Epidermal melanocyte (primary cell): ENCODE measurements around the gene UGT1A9.
"Not testable (repeated sequence)": the region's sequence is repeated elsewhere in the genome, so short reads cannot be mapped to it uniquely, and the experiment has no call there.

Source experiments
- DNase-seq: peaks from one replicate; pipeline ENCODE4 v3.0.0; 2011; ENCODE audit warnings: low spot score; ENCODE audit not compliant: insufficient read length

The UGT1A9 gene

GRCh38 chr2:233680361-233681045, 8.8 kb downstream of the UGT1A9 start:
- DNase-seq: no peak

- no peak for DNase-seq
Measured at GRCh38 chr2:233681521-233682099, 9.9 kb downstream of the UGT1A9 start, which contains the start of gene UGT1A7. TSS of gene UGT1A7 (plus strand) at chr2:233681901. CDS start at chr2:233681938, 37 bp downstream.

DNA sequence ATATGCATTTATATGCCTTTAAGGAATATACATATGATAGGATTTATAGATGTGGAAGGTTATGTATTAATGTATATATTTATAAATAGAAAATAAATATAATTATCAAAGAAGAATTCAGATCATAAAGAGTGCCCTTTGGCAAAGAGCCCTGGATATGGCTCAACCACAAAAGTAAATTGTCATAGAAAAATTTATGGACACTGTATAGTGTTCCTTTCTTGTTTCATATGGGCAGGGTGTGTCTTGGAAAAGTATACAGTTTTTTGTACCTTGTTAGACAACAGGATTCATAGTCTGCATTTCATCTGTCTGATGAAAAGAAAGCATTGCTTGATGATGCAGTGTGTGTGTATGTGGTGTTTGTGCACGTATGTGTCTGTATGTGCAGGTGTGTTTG, 12.9 kb downstream of the UGT1A9 start:
- DNase-seq: no peak

- no peak for DNase-seq
Measured at GRCh38 chr2:233686928-233687327, 15.2 kb downstream of the UGT1A9 start.

- DNase-seq: no peak
Measured at GRCh38 chr2:233688341-233688740, 16.6 kb downstream of the UGT1A9 start.

DNA sequence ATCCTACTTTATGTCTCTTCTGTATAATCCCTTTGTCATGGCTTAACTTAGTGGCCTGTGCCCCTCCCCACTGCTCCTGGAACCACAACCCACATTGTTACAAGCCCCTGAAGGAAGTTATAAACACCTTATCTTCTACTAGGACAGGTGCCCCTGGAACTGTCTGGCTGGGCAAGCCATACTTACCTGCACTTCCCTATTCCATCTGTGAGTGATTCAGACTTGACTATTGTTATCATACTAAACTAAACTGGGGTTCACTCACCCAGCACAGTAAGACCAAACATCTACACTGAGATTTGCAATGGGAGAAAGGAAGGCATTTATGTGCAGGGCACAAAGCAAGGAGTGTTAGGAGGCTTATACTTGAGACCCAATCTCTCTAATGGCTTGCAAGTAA, 17.3 kb downstream of the UGT1A9 start:
- no peak for DNase-seq

DNA sequence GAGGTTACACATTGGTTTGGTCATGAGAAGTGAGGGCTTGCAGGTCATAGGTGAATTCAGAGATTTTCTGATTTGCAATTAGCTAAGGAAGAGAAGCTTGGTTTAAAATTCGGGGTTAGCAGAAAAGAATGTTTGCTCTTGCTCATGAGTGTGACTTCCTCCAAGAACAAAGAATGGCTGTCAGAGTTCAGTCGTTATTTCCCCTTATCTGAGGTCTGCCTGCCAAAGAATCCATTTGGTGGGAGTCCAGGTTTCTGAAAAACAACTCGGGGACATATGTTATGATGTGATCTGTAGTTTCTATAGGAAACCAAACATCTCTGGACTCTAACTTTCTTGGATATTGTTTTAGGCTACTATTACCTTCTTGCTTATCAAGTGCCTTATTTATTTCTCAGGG, 17.8 kb downstream of the UGT1A9 start:
- DNase-seq: no peak

- DNase-seq: no peak
Measured at GRCh38 chr2:233690444-233690843, 18.7 kb downstream of the UGT1A9 start.

DNA sequence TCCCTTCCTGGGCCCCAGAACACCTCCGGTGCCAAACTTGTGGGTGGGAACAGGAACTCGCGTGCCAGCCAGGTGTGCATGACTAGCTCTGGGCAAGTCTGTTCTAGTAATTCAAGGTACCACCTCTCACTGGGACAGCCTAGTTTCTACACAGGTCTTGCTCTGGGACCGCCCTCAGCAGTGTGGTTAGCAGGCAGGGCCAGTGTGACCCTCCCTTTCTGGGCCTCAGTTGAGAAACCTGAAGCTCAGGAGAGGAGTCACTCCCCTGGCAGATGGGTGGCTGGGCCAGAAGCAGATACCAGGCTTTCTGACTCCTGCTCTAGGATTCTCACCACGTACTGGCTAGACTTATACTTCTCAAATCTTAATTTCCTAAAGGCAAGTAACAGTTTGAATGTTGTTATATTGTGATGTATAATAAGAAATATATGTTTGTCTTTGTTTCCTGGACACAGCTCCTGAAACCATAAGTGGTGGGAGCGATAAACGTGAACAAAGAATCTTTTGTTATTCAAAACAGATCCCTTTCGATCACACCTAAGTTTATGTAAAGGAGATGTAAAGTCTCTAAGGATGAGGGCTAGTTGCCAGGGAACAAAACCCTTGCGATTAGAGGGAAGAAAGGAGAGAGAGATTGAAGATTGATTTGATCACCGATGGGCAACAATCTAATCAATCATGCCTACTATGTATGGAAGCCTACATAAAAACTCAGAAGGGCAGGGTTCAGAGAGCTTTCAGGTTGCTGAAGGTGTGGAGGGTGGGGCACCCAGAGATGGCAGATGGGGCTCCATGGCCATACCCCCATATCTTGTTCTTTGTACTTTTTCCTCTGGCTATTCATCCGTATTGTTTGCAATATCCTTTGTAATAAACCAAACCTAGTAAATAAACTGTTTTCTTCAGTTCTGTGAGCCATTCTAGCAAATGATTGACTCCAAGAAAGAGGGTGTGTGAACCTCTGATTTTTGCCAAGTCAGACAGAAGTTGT, 20.0 kb downstream of the UGT1A9 start:
- DNase-seq: no peak

GRCh38 chr2:233692648-233693047, 20.9 kb downstream of the UGT1A9 start, which contains the start of gene UGT1A6:
TSS of gene UGT1A6 (plus strand) at chr2:233692890. CDS start at chr2:233693005, 115 bp downstream.
- DNase-seq: no peak

- DNase-seq: no peak
Measured at GRCh38 chr2:233693963-233694362, 22.3 kb downstream of the UGT1A9 start.

DNA sequence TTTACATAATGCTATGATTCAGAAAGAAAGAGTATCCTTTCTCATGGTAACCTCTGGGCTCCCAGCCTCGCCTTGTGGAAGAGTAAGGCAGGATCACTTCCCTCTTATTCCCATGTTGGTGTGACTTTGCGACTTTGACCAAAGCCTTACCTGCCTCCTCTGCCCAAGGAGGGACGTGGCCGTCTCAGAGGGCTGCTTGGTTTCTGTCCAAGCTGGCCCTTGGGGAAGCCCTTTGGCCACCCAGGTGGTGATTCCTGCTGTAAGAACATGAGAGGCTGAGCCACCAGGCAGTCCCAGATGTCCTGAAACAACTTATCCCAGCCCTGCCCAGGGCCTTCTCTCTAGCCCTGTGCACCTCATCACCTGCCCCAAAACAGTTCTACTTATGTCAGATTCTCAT, 27.0 kb downstream of the UGT1A9 start:
- DNase-seq: no peak

GRCh38 chr2:233699424-233700027, 27.8 kb downstream of the UGT1A9 start:
- DNase-seq: no peak

DNA sequence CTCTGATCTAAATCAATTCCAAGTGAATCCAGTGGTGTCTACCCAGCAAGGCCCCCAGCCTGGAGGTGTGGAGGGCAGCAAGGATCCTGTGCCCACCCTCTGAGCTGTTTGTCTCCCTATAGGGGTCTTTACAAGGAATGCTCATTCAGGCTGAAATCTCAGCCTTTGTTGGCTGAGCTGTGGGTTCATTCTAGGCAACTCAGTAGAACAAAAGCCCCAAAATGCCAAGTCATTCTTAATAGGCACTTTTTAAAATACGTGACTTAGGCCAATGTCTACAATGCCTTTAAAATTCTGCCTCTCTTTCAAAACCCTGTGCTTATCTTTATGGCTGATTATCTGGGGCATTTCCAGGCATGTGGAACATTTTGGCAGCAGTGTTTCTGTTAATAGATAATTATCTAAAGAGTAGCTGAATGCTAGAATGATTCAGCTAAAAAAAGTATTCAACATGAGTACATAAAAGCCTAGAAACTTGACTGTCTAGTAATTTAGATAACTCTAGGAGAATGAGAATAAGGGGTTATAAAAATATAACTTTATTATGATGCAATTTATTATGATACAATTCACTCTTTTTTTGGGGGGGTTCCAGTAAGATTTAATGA, 28.4 kb downstream of the UGT1A9 start:
- no peak for DNase-seq

GRCh38 chr2:233700842-233701241, 29.1 kb downstream of the UGT1A9 start:
- not testable (repeated sequence) for DNase-seq

- no peak for DNase-seq
Measured at GRCh38 chr2:233702238-233702637, 30.5 kb downstream of the UGT1A9 start.

GRCh38 chr2:233705911-233706506, 34.3 kb downstream of the UGT1A9 start:
- no peak for DNase-seq

DNA sequence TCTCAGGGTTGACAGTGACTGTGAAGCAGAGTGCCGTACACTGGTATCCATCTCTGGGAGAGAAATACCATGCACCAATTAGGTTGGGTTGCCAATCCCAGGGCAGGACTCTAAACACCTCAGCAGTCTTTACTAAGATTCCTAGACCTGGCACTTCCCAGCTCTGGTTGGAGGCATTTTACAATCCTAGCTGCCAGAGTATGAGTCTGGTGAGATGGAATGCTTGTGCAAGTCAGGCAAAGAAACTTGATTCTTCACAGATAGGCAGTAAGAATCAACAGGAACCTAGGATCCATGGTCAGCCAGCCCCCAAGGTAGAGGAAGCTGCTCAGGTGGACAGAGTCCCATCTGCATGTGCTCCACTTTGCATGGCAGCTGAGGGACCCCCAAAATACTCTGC, 35.0 kb downstream of the UGT1A9 start:
- DNase-seq: no peak

GRCh38 chr2:233707940-233708644, 36.4 kb downstream of the UGT1A9 start:
- no peak for DNase-seq

DNA sequence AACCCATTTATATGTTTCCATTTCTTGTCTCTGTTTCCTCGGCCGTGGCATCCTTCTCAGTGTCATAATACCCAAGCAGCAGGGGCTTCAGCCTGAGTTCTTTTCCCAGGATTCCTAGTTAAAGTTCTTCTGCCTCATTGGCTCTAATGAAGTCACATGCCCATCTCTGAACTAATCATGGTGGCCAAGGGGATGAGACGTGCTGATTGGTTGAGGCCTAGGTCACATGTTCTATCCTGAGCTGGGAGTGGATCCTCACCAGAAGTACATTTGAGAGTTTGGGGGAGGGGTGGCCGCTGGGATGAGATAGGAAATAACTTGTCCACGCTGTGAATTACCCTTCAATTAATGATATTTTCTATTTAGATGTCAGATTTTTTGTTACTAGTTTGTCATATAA, 37.2 kb downstream of the UGT1A9 start:
- DNase-seq: no peak
